ENCODE data around the gene CHAT.

Gene CHAT

DNA sequence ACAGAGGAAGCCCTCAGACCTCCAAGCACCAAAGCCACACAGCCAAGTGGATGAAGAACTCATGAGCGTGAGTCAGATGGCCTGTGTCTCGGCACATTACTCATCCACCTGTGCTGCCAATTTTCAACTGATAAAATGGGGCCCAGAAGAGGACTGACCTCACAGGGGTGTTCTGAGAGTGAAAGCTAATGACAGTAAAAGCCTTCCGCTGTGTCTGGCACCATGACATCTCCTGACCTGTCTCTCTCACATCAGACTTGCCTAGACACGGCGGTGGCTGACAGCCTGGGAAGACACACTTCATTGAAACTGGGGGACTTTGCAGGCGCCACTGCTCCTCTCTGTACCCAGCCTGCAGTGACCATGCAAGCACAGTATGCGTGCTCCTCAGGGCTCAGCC is 12.0 kb upstream of the CHAT start:
- no peaks in the 10 kb centered on the region for H3K27me3 ChIP-seq (ENCODE audit: control insufficient read depth, insufficient read depth, low read length)
- H3K79me2 ChIP-seq, result no peaks in the 10 kb centered on the region
- no peak overlapping the region for H2AFZ ChIP-seq
- TF ChIP-seq, protein P1, sequence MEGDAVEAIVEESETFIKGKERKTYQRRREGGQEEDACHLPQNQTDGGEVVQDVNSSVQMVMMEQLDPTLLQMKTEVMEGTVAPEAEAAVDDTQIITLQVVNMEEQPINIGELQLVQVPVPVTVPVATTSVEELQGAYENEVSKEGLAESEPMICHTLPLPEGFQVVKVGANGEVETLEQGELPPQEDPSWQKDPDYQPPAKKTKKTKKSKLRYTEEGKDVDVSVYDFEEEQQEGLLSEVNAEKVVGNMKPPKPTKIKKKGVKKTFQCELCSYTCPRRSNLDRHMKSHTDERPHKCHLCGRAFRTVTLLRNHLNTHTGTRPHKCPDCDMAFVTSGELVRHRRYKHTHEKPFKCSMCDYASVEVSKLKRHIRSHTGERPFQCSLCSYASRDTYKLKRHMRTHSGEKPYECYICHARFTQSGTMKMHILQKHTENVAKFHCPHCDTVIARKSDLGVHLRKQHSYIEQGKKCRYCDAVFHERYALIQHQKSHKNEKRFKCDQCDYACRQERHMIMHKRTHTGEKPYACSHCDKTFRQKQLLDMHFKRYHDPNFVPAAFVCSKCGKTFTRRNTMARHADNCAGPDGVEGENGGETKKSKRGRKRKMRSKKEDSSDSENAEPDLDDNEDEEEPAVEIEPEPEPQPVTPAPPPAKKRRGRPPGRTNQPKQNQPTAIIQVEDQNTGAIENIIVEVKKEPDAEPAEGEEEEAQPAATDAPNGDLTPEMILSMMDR (IDR thresholded peaks at IDR 0.05), result no peak
- no peaks in the 10 kb centered on the region for H3K36me3 ChIP-seq (ENCODE audit: control insufficient read depth, insufficient read depth, low read length)
- H3K4me2 ChIP-seq (ENCODE audit: low read length), result no peak overlapping the region
- H3K27ac ChIP-seq, result no peak overlapping the region
- H3K4me1 ChIP-seq, result no peaks in the 10 kb centered on the region
- H3K4me3 ChIP-seq (ENCODE audit: low read depth, low read length), result no peak overlapping the region
- H3K9me3 ChIP-seq (ENCODE audit: control insufficient read depth, low read length), result no peaks in the 10 kb centered on the region
- no peak overlapping the region for H3K9ac ChIP-seq

DNA sequence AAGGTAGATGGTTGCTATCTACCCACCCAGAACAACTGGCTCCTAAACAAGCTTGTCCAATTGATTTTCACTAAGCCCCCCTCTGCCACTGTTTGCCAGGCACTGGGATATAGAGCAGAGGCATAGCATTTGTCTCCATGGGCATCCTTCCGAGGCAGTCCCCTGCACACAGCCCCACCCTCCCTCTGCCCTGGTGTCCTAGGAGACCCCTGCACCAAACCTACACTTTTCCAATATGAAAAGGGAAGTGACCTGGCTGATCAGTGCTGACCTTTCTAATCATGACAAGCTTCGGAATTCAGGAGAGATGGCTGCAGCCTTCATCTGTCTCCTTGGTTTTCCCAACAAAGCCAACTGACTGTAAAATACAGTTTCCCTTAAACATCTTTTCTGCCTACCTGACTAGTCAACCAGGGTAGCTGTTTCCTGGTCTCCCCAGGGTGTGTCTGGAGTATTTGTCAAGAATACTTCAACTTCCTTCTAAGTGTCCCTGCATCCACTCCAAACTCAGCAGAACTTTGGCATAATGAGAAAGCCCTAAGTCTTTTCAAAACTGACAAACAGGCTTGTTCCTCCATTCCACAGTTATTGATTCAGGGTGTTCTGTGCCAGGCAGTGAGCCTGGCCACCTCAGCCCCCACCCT is 11.3 kb upstream of the CHAT start:
- H3K27ac ChIP-seq, result no peak overlapping the region
- H3K27me3 ChIP-seq (ENCODE audit: control insufficient read depth, insufficient read depth, low read length), result peaks cover 1% of the 10 kb centered on the region
- H3K79me2 ChIP-seq, result no peaks in the 10 kb centered on the region
- no peak overlapping the region for H2AFZ ChIP-seq
- no peak overlapping the region for H3K9ac ChIP-seq
- no peaks in the 10 kb centered on the region for H3K9me3 ChIP-seq (ENCODE audit: control insufficient read depth, low read length)
- H3K4me2 ChIP-seq (ENCODE audit: low read length), result no peak overlapping the region
- no peak overlapping the region for H3K4me3 ChIP-seq (ENCODE audit: low read depth, low read length)
- H3K36me3 ChIP-seq (ENCODE audit: control insufficient read depth, insufficient read depth, low read length), result no peaks in the 10 kb centered on the region
- TF ChIP-seq, protein P1 (IDR thresholded peaks at IDR 0.05), result no peak
- no peaks in the 10 kb centered on the region for H3K4me1 ChIP-seq

DNA sequence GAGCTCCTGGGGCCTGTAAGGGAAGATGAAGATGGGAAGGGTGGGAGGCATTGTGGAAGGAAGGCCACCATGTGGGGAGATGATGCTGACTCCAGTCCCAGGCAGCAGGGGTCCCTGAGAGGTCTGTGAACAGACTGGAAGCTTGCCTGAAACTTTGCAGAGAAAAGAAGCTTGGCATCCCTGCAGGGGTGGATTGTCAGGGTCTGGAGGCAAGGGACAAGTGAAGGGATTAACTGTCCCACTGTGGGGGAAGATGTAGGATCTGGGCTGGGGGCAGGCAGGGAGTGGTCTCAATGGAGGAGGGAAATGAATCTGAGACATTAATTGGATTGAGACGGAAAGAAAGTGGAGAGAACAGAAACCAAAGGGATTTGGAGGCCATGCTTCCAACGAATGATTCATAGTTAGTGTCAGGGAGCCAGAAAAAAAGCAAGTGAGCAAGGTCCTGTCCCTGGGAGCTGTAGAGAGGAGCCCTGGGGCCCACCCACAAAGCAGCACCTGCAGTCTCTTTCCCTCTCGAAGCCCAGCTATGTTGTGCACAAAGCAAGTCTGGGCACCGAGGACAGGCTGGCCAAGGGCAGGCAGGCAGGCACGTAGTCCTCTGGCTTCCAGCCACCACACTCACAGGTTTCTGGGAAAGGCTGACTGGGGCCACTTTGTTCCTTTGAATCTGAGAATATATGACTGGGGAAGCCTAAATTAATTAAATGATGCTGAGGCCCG is 8.5 kb upstream of the CHAT start:
- Histone ChIP-seq H3K27ac (no peak overlapping the region), H3K27me3 (ENCODE audit: control insufficient read depth, insufficient read depth, low read length) (peaks cover 10% of the 10 kb centered on the region), H3K79me2 (no peaks in the 10 kb centered on the region), H3K4me2 (ENCODE audit: low read length) (no peak overlapping the region), H2AFZ (no peak overlapping the region), H3K9ac (no peak overlapping the region), H3K4me1 (no peaks in the 10 kb centered on the region), H3K9me3 (ENCODE audit: control insufficient read depth, low read length) (no peaks in the 10 kb centered on the region), H3K36me3 (ENCODE audit: control insufficient read depth, insufficient read depth, low read length) (no peaks in the 10 kb centered on the region), H3K4me3 (ENCODE audit: low read depth, low read length) (no peak overlapping the region)
- TF ChIP-seq, protein P1 (IDR thresholded peaks at IDR 0.05), result no peak

DNA sequence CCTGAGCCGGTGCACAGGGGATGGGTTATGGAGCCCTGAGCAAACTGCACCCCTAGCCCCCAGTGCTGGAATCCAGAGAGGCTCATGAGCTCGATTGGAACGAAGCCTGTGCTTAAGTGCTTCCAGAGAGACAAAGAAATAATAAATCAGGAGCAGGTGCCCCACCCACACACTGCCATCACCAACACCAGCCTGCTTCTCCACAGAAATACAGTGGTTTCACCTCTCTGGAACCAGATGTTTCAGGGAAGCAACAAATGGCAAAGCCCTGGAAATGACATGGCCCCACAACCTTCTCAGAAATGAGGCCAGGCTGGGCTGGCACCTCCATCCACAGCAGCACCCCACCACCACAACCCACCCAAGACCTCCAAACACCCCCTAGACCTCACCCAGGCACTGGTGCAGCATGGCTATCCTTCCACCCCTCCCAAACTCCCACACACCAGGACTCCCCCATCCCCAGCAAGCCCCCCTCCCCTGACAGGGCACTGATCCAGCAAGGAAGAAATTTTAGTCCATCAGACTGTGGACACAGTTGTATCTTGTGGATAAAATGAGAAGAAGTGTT is 7.8 kb upstream of the CHAT start:
- Histone ChIP-seq H3K4me3 (ENCODE audit: low read depth, low read length) (no peak overlapping the region), H2AFZ (no peak overlapping the region), H3K27me3 (ENCODE audit: control insufficient read depth, insufficient read depth, low read length) (peaks cover 10% of the 10 kb centered on the region), H3K4me2 (ENCODE audit: low read length) (no peak overlapping the region), H3K4me1 (peaks cover 3% of the 10 kb centered on the region), H3K9ac (no peak overlapping the region), H3K36me3 (ENCODE audit: control insufficient read depth, insufficient read depth, low read length) (no peaks in the 10 kb centered on the region), H3K79me2 (no peaks in the 10 kb centered on the region), H3K27ac (no peak overlapping the region), H3K9me3 (ENCODE audit: control insufficient read depth, low read length) (no peaks in the 10 kb centered on the region)
- TF ChIP-seq, protein P1 (IDR thresholded peaks at IDR 0.05), result no peak

Data from parathyroid adenoma (tissue), 2 donors.